ENCODE measurements around the gene DNAH10. TPM values are rescaled to one million over a fixed set of nuclear protein-coding genes. Genes with fewer than 3 reads are reported as not detected.
A peak's percentile ranks its signal among the peaks of the same experiment; 100 is the strongest.

DNAH10 gene
- total and polyA plus RNA-seq, 2 of the 13 experiments (the other 11 are each of a cell fraction or from before 2014, with no cell fraction given): 0.01 to 0.02 TPM

GRCh38 chr12:123971770-123972456 is 209.8 kb downstream of the DNAH10 start (continued):
- no peak for TF ChIP-seq FOXO4 (CRISPR knock-in tag; conservative IDR thresholded peaks at IDR 0.05)
- no peak for TF ChIP-seq GATA4 (IDR thresholded peaks at IDR 0.05; ENCODE audit: borderline replicate concordance, low read depth)
- no peak for TF ChIP-seq ZNF501 (CRISPR knock-in tag; IDR thresholded peaks at IDR 0.05)
- TF ChIP-seq SAP130 (CRISPR knock-in tag; IDR thresholded peaks at IDR 0.05; ENCODE audit: low read depth): peak; percentile 64
- no peak for TF ChIP-seq ZBED4 (CRISPR knock-in tag; IDR thresholded peaks at IDR 0.05; ENCODE audit: borderline replicate concordance)
- TF ChIP-seq ZNF570 (CRISPR knock-in tag; IDR thresholded peaks at IDR 0.05; ENCODE audit: borderline replicate concordance): no peak
- no peak for TF ChIP-seq GRHL1 (CRISPR knock-in tag; conservative IDR thresholded peaks at IDR 0.05)
- TF ChIP-seq GATAD1 (CRISPR knock-in tag; IDR thresholded peaks at IDR 0.05): no peak
- TF ChIP-seq SIX4 (CRISPR knock-in tag; IDR thresholded peaks at IDR 0.05): no peak
- TF ChIP-seq PBX3 (CRISPR knock-in tag; IDR thresholded peaks at IDR 0.05; ENCODE audit: borderline replicate concordance): no peak
- no peak for TF ChIP-seq HHEX (CRISPR knock-in tag; IDR thresholded peaks at IDR 0.05)
- no peak for TF ChIP-seq PAWR (CRISPR knock-in tag; IDR thresholded peaks at IDR 0.05; ENCODE audit: borderline replicate concordance)
- no peak for TF ChIP-seq EED (CRISPR knock-in tag; IDR thresholded peaks at IDR 0.05)
- no peak for TF ChIP-seq ZNF841 (CRISPR knock-in tag; IDR thresholded peaks at IDR 0.05; ENCODE audit: borderline replicate concordance)
- no peak for TF ChIP-seq TAF1 (CRISPR knock-in tag; IDR thresholded peaks at IDR 0.05)
- no peak for TF ChIP-seq HOXA7 (CRISPR knock-in tag; IDR thresholded peaks at IDR 0.05)
- no peak for TF ChIP-seq ZNF101 (CRISPR knock-in tag; IDR thresholded peaks at IDR 0.05; ENCODE audit: borderline replicate concordance, low read depth)
- TF ChIP-seq BRCA1 (CRISPR knock-in tag; IDR thresholded peaks at IDR 0.05): no peak
- TF ChIP-seq GATAD2A (CRISPR knock-in tag; IDR thresholded peaks at IDR 0.05): no peak
- TF ChIP-seq ZNF335 (CRISPR knock-in tag; IDR thresholded peaks at IDR 0.05): no peak
- no peak for TF ChIP-seq GLI4 (CRISPR knock-in tag; IDR thresholded peaks at IDR 0.05; ENCODE audit: borderline replicate concordance)
- no peak for TF ChIP-seq TRIM24 (CRISPR knock-in tag; IDR thresholded peaks at IDR 0.05)
- 0 out of 2 replicates have a peak, but pooled peaks have one; percentile 3 for TF ChIP-seq SPEN (CRISPR knock-in tag; IDR thresholded peaks at IDR 0.05; ENCODE audit: low read depth)
- TF ChIP-seq BRD4 (CRISPR knock-in tag; IDR thresholded peaks at IDR 0.05): 0 out of 2 replicates have a peak, but pooled peaks have one; percentile 28
